Neuron (in vitro differentiated cells): ENCODE data around the gene TMEM52.

Source experiments
- H2AFZ ChIP-seq: one replicate; pipeline ENCODE4 v1.6.1; 2013; ENCODE audit warnings: low read depth, mild to moderate bottlenecking, inconsistent platforms, low read length, moderate library complexity
- H3K27me3 ChIP-seq: one replicate; pipeline ENCODE4 v1.6.1; 2013; ENCODE audit warnings: low read length; ENCODE audit not compliant: insufficient read depth
- H3K36me3 ChIP-seq: one replicate; pipeline ENCODE4 v1.6.1; 2013; ENCODE audit warnings: low read length; ENCODE audit not compliant: insufficient read depth
- H3K4me1 ChIP-seq: one replicate; pipeline ENCODE4 v1.6.1; 2013; ENCODE audit warnings: low read length; ENCODE audit not compliant: insufficient read depth
- H3K4me3 ChIP-seq: 2 replicates; pipeline ENCODE4 v1.5.1; 2013; ENCODE audit warnings: mild to moderate bottlenecking, low read length, moderate library complexity
- H3K9me3 ChIP-seq: one replicate; pipeline ENCODE4 v1.6.1; 2013; ENCODE audit warnings: low read length

The TMEM52 gene

DNA sequence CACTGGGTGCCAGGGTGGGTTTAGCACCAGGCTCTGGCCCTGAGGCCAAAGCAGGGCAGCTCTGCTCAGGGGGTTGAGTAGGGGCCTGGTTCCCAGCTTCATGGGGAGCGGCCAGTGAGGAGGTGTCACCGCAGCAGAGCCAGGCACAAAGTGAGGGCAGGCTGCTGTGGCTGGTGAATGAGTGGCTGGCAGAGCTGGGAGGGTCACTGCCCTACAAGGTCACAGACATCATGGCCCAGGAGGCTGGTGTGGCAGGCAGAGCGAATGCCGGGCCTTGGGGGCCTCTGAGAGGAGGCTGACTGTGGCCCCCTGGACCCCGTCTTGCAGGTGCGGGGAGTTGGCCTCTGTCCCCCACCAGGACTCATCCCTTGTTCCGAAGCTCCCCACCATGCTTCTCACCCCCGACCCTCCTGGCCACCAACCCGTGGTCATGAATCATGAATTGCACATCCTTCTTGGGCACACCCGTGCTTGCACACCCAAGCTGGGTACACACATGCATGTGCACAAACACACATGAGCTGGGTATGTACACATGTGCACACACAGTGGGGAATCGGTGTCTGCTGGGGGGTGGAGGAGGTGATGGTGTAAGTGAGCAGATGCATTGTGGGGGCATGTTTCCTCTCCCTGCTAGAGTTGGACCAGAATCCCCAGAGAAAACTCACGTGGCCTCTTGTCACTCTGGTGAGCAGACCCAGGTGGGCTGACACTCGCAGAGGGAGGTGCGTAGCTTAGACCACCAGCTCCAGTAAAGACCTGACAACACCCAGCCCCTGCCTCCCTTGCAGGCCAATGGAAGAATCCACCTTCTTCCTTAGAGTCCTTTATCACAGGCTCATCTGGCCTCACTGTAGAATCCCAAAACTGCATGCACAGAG is 23.4 kb downstream of the TMEM52 start:
- Histone ChIP-seq H3K4me3 (no peak overlapping the region), H3K27me3 (no peaks in the 10 kb centered on the region), H2AFZ (no peak overlapping the region), H3K36me3 (no peaks in the 10 kb centered on the region), H3K4me1 (peaks cover 21% of the 10 kb centered on the region), H3K9me3 (no peaks in the 10 kb centered on the region)

DNA sequence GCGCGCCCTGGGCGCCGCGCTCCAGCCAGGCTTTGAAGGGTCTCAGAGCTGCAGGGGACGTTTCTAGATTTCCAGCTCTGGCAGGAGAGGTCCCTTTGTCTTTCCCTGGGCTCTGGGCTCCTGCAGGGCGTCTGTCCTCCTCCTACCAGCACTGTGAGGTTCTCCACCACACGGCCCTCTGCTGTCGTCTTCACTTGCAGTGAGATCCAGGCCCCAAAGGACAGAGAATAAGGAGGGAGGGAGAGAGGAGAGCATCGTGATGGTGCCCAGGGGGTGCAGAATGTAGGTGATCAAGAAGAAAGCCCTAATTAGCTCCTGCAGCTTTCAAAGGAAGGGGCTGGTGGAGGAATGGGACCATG is 24.0 kb downstream of the TMEM52 start:
- H2AFZ ChIP-seq, result no peak overlapping the region

GRCh38 chr1:1894354-1895059 is 24.6 kb downstream of the TMEM52 start:
- no peaks in the 10 kb centered on the region for H3K36me3 ChIP-seq
- no peak overlapping the region for H3K4me3 ChIP-seq
- no peaks in the 10 kb centered on the region for H3K9me3 ChIP-seq
- no peak overlapping the region for H2AFZ ChIP-seq
- peaks cover 21% of the 10 kb centered on the region for H3K4me1 ChIP-seq
- H3K27me3 ChIP-seq, result no peaks in the 10 kb centered on the region

More for the DNA sequence above, 24.0 kb downstream of the TMEM52 start:
- no peak overlapping the region for H3K4me3 ChIP-seq
- no peaks in the 10 kb centered on the region for H3K36me3 ChIP-seq
- H3K27me3 ChIP-seq, result no peaks in the 10 kb centered on the region
- peaks cover 21% of the 10 kb centered on the region for H3K4me1 ChIP-seq
- H3K9me3 ChIP-seq, result no peaks in the 10 kb centered on the region

- Histone ChIP-seq H2AFZ (no peak overlapping the region), H3K9me3 (no peaks in the 10 kb centered on the region), H3K4me1 (peaks cover 24% of the 10 kb centered on the region), H3K4me3 (no peak overlapping the region), H3K36me3 (no peaks in the 10 kb centered on the region), H3K27me3 (no peaks in the 10 kb centered on the region)
These were observed 25.1 kb downstream of the TMEM52 start for GRCh38 chr1:1893997-1894353.

DNA sequence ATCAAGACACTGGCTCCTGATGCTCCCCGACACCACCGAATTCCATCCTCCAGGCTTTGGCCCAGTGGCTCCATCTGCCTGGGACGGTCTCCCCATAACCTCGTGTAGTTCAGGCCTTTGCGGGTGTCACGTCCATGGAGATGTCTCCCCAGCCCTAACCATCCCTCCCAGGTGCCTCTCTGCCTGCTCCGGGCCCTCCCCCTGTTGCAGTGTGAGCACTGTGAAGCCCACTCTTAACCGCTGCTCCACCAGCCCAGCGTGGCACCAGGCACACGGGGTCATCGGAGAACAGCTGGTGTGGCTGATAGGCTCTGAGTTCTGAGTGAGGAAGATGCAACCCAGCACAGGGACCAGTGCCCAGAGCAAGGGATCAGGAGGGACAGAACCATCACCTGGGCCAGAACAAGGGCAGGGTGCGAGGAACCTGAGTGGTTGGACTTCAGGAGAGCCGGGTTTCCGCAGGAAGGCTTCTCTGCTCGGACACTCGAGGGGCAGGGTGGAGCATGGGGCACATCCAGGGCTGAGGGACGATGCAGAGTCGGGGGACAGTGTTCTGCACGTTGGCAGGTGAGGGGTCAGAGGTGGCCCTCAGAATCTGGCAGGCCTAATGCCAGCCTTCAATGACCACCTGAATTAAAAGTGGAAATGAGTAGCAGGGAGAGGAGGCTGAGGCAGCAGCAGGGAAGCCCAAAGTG is 25.6 kb downstream of the TMEM52 start:
- H3K4me1 ChIP-seq, result peaks cover 28% of the 10 kb centered on the region
- H3K4me3 ChIP-seq, result no peak overlapping the region
- H2AFZ ChIP-seq, result no peak overlapping the region
- H3K36me3 ChIP-seq, result peaks cover 3% of the 10 kb centered on the region
- H3K9me3 ChIP-seq, result no peaks in the 10 kb centered on the region
- no peaks in the 10 kb centered on the region for H3K27me3 ChIP-seq

DNA sequence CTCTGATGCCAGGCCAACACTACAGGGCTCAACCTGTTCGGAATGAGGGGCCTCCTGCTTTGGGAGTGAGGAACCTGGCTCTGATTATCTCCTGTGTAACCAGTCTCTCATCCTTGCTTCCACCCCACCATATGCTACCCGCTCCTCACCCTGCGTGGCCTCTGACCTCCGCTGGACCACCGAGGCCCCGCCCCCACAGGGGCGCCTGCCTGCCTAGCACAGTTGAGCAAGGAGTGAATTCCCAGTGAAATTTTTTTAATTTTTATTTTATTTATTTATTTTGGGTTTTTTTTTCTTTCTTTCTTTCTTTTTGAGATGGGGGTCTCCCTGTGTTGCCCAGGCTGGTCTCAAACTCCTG is 26.3 kb downstream of the TMEM52 start:
- H3K36me3 ChIP-seq, result peaks cover 5% of the 10 kb centered on the region
- peaks cover 2% of the 10 kb centered on the region for H3K9me3 ChIP-seq
- H2AFZ ChIP-seq, result no peak overlapping the region
- no peak overlapping the region for H3K4me3 ChIP-seq
- H3K27me3 ChIP-seq, result no peaks in the 10 kb centered on the region
- peaks cover 28% of the 10 kb centered on the region for H3K4me1 ChIP-seq

GRCh38 chr1:1892079-1892762 is 26.9 kb downstream of the TMEM52 start:
- Histone ChIP-seq H3K4me1 (peaks cover 28% of the 10 kb centered on the region), H3K4me3 (peak overlapping the region; percentile 92), H2AFZ (no peak overlapping the region), H3K36me3 (peaks cover 5% of the 10 kb centered on the region), H3K9me3 (peaks cover 2% of the 10 kb centered on the region), H3K27me3 (no peaks in the 10 kb centered on the region)

- peak overlapping the region; percentile 1 for H2AFZ ChIP-seq
- H3K36me3 ChIP-seq, result peaks cover 5% of the 10 kb centered on the region
- peaks cover 2% of the 10 kb centered on the region for H3K9me3 ChIP-seq
- peak overlapping the region; percentile 92 for H3K4me3 ChIP-seq
- peaks cover 28% of the 10 kb centered on the region for H3K4me1 ChIP-seq
- no peaks in the 10 kb centered on the region for H3K27me3 ChIP-seq
These were observed 27.6 kb downstream of the TMEM52 start for GRCh38 chr1:1891349-1892078.

GRCh38 chr1:1890506-1891348 is 28.4 kb downstream of the TMEM52 start, which contains the start of gene GNB1:
Gene GNB1, minus strand, starts transcription at chr1:1891087. Its CDS starts 65,634 bp downstream, at chr1:1825453.
- H3K9me3 ChIP-seq, result peaks cover 4% of the 10 kb centered on the region
- H2AFZ ChIP-seq, result peak within 1 kb of the TSS; percentile 1
- peaks cover 9% of the 10 kb centered on the region for H3K36me3 ChIP-seq
- peaks cover 28% of the 10 kb centered on the region for H3K4me1 ChIP-seq
- H3K4me3 ChIP-seq, result peak within 1 kb of the TSS; percentile 92
- no peaks in the 10 kb centered on the region for H3K27me3 ChIP-seq

DNA sequence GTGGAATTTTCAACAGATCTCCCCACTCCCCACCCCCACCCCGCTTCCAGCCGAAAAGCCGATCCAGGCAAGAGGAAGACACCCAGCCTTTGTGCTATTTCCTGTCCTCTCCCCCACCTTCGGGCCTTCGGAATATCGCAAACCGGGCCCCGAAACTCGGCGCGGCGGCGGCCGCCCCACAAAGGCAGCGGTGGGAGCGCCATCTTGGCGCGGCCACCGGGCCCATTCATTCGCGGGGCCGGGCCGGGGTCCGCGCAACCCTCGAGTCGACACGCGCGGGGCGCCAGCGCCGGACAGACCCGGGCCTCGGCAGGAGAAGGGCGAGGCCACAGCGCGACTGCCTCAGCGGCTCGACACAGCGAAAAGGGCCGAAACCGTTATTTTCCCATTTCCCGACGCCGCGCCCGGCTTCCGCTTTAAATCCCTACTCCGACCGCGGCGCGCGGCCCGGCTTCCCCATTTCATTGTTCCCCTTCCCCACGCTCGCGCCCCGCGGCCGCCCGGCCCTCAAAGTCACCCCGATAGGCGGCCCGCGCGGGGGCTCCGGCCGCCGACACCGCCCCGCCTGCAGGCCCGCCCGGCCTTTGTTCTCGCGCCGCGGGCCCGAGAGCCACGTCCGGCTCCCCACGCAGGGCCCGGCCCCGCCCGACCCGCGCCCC is 29.1 kb downstream of the TMEM52 start:
- no peaks in the 10 kb centered on the region for H3K27me3 ChIP-seq
- H3K4me1 ChIP-seq, result peaks cover 25% of the 10 kb centered on the region
- H2AFZ ChIP-seq, result no peak overlapping the region
- peak overlapping the region; percentile 92 for H3K4me3 ChIP-seq
- H3K9me3 ChIP-seq, result peaks cover 4% of the 10 kb centered on the region
- peaks cover 9% of the 10 kb centered on the region for H3K36me3 ChIP-seq

- H3K4me3 ChIP-seq, result peak overlapping the region; percentile 92
- H3K27me3 ChIP-seq, result no peaks in the 10 kb centered on the region
- peaks cover 20% of the 10 kb centered on the region for H3K4me1 ChIP-seq
- H3K9me3 ChIP-seq, result peaks cover 4% of the 10 kb centered on the region
- peaks cover 9% of the 10 kb centered on the region for H3K36me3 ChIP-seq
- no peak overlapping the region for H2AFZ ChIP-seq
These were observed 29.9 kb downstream of the TMEM52 start for GRCh38 chr1:1889090-1889750.
